Measurements from ENCODE around the gene RAPGEF1. TPM values are rescaled to one million over a fixed set of nuclear protein-coding genes. Genes with fewer than 3 reads are reported as not detected.
A peak's percentile ranks its signal among the peaks of the same experiment; 100 is the strongest.

RAPGEF1 gene
- total RNA-seq, 1 donor from 2014 or later, result 32.1 TPM

DNA sequence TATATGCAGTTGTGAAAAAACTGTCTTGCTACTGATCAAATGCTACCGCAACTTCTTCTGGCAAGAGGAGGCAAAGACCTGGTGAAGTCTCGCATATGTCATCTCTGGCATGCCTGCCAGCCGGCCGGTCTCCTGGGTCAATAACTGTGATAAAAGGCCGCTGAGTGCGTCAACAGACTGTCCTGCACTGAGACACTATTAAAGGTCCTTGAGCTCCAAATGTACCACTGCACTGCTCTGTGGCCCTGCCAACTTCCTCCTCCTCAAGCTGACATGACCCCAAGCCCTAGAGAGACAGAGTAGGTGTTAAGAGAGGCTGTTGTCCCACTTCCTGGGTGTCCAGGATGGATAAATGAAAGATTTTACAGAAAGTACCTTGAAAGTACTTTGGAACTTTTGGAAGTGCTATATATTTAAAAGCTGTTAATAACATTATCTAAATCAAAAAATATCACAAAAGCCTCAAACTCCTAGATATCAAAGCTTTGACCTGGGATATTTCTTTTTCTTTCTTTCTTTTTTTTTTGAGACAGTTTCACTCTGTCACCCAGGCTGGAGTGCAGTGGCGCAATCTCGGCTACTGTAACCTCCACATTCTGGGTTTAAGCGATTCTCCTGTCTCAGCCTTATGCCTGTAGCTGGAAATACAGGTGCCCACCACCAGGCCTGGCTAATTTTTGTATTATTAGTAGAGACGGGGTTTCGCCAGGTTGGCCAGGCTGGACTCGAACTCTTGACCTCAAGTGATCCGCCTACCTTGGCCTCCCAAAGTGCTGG lies 31.5 kb downstream of the RAPGEF1 start:
- DNase-seq (ENCODE audit: low read depth in 2 of 2), result peak in 1 of 2 donors; percentile 47

DNA sequence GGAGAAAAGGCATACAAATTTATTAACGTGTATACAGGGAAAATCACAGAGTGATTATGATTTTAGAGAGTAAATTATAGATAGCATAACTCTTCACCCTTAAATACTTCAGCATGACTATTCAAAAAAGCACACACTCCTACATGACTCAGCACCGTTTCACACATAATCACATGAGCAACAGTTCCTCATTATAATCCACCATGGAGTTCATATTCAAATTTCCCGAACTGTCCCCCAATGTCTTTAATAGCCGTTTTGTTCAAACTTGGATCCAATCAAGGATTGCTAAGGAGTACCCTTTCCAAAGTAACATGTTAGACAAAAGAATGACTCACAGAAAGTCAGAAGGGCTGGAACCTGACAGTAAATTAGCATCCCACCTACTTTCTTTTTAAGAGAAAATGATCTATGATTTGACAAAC lies 32.1 kb downstream of the RAPGEF1 start:
- DNase-seq (ENCODE audit: low read depth in 2 of 2), result peak; percentile 78 to 85

DNA sequence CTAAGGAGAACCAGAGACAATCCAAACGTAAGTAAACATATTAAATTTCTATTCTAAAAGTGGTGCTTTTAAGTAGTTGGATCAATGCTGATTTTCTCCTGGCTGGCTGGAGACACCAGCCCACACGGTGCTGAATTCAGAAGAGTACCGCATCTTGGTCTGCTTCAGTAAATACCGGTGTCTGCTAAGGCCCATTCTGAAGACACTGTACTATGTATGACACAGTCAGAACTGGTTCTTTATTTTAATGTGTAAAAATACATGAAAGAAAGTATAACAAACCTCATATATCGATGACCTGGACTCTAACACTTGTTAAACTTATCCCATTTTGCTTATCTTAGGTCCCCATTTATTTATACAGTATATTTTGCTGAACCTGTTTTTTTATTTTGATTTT lies 32.8 kb downstream of the RAPGEF1 start:
- no peak for DNase-seq (ENCODE audit: low read depth in 2 of 2)

DNA sequence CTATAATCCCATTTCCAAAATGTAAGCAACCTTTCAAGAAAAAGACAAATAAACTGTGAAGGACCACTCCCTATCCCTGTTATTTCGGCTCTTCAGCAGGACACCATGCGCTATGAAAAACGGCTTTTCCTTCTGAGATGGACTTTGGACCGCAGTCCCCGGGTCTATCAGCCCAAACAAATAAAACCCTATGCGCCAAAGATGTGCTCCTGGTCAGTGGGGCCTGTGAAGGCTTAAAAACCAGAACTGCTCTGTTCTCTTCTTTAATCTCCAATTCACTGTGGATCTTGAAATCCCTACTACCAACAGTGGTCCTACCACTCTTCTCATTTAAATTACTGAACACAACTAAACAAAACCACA lies 33.3 kb downstream of the RAPGEF1 start:
- no peak for DNase-seq (ENCODE audit: low read depth in 2 of 2)

DNA sequence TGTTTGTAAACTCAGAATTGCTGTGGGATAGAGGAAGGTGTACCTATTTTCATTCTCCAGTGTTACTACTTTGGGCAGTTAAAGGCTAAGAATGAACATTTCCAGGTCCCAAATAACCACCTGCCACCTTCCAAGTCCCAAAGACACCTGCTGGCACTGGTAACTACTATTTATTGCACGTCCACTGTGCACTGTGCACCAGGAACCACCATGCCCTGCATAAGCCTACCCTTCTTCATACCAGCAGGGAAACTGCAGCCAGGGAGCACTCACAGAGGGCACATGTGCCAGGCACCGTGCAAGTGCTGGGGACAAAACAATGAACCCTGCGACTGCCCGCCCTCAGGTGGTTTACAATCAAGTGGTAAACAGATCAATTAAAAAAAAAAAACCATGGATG lies 34.9 kb downstream of the RAPGEF1 start:
- no peak for DNase-seq (ENCODE audit: low read depth in 2 of 2)

DNA sequence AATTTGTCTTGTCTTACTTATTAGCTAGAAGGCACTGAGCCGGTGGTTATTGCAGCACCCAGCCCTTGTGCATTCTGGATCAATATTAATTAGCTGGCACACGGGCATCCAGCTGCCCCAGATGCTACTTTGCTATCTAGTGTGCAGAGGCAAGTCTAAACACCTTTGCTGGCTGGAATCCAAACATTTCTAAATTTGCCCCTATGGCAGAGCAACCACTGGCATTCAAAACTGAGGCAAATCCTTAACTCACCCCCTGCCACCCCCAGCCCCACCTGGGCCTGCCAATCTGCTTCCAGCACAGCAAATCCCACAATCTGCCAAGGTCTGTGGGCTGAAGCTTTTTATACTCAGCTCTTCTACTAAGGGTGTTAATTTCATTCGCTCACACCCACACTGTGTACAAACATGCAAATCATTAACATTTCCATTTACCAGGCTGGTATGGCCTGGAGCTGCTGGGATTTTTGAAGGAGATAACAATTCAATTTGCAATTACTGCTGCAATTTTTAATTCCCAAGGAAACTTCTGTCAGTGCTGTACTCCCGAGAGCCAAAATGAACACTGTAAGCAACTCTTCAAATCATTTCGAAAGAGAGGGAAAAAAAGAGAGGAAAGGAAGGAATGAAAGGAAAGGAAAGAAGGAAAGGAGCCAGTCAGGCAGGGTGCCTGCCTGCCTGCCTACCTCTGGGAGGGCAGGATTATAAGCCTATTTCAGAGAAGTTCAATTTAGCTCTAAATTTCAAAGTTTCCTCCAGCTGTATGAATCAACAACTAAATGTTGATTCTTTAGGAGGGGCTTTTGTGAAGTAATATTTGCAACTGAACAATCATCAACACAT lies 35.5 kb downstream of the RAPGEF1 start:
- no peak for DNase-seq (ENCODE audit: low read depth in 2 of 2)

DNA sequence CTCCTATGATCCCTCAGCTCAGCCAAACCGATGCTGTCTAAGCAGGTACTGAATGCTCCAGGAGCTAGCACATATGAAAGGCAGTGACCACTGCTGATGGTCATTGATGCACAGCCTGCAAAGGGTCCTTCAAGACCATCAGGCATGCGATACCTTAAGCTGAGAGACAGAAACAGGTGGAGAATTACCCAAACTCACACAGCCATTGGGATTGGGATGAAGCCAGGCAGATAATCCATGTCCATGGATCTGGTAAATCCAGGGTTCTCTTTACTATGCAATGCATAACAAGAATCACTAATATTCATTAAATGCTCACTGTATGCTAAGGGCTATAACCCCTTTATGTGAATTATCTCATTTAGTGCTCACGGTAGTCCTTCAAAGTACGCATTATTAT lies 36.2 kb downstream of the RAPGEF1 start:
- DNase-seq (ENCODE audit: low read depth in 2 of 2), result no peak

DNA sequence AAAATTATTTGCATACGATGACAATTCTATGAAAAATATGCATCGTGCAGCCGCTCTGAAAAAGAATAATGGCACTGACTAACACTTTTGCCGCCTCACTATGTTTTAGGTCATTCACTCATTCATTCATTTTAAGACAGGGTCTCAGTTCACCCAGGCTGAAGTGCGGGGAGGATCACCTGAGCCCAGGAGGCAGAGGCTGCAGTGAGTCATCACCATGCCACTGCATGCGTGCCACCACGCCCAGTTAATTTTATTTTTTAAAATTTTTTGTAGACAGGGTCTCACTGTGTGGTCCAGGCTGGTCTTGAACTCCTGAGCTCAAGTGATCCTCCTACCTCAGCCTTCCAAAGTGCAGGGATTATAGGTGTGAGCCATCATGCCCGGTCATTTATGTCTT lies 37.0 kb downstream of the RAPGEF1 start:
- no peak for DNase-seq (ENCODE audit: low read depth in 2 of 2)

DNA sequence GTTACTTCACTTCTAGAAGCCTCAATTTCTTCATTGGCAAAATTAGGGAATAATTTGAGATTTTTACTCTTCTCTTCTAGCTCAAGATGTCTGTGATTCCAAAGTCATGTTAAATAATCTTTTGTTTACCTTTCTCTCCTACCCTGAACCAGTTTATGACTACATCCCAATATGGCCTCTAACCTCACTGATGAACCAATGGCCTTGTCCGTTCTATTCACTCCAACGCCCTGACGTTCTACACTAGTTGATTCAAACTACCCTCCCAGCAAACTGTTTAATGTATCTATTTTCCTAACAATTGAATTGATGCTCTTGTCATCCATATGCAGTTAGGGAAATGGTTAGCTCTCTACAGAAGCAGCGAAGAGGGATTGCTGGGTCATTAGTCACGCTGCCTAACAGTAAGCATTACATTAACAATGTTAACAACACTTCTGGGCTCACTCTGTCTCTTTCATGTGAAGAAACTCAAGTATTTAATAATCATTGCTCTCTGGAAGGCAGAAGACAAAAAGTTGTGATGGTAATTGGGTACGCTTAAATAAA lies 38.0 kb downstream of the RAPGEF1 start:
- DNase-seq (ENCODE audit: low read depth in 2 of 2), result peak in 1 of 2 donors; percentile 79

DNA sequence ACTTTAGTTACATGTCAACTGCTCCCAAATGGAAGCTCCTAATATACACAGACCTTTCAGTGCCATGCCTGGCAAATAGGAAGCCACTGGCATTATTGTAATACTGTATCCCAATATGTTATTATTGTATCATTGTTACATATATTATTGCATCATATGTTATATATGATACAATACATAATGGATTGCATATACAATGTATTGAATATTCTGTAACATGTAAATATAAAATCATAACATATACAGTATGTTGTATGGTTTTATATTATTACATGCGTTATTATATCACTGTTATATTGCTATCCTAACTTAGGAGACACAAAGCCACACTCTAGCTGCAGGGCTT lies 38.5 kb downstream of the RAPGEF1 start:
- DNase-seq (ENCODE audit: low read depth in 2 of 2), result no peak

DNA sequence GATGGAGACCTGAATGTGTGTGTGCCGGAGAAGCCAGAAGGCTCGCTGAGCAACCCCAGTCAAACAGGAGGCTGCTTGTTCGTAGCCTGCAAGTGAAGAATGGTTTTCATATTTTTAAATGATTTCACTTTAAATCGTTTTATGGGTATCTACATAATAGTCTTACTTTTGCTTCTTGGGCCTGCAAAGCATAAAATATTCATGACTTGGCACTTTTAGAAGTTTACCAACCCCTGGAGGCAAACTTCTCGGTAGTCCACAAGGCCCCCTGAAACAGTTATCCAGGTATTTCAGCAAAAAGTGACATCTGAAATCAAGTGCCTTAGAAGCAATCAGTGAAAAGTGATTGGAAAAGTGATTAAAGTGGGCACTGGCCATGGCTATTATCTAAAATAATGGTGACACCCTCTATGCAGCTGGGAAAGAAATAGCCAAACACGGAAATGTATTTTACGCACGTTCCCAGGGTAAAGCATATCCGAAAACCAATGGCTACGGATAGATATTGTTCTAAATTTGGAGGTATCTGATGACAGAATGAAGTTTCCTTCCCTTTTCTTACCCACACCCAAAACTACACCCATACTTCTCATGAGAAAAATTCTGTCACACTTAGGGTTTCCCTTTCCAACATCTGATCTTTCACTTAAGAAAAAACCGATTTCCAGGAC lies 39.0 kb downstream of the RAPGEF1 start:
- peak in 1 of 2 donors; percentile 49 for DNase-seq (ENCODE audit: low read depth in 2 of 2)

DNA sequence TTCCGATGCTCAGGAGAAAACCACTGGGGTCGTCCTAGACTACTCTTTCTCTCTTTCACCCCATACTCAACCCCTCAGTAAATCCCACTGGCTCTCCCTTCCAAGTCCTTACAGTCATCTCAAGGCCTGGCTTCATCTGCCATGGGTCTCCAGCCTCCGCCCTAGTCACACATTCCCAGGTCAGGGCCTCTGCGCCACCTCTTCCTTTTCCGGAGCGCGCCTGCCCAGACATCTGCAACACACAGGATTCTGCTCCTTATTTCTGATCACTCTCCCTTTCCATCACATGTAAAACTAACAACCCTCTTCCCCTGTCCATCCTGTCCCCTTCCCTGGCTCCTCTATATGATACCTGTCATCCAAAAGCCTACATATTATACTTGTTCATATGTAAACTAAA lies 39.8 kb downstream of the RAPGEF1 start:
- peak in 1 of 2 donors; percentile 67 for DNase-seq (ENCODE audit: low read depth in 2 of 2)

DNA sequence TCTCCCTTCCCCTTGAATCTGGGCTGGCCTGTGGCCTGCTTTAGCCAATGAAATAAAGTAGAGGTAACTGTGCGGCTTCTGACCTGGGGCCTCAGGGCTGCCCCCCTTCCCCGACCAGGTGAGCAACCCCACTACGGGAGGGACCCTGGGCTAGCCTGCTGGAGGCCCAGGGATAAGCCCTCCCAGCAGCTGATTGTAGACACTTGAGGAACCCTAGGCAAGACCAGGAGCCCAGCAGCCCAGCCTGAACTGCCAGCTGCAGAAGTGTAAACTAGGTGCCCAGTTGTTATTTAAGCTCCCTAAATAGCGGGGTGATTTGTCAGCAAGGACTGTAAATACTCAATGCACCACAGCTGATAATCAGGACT lies 41.3 kb downstream of the RAPGEF1 start:
- DNase-seq (ENCODE audit: low read depth in 2 of 2), result no peak

DNA sequence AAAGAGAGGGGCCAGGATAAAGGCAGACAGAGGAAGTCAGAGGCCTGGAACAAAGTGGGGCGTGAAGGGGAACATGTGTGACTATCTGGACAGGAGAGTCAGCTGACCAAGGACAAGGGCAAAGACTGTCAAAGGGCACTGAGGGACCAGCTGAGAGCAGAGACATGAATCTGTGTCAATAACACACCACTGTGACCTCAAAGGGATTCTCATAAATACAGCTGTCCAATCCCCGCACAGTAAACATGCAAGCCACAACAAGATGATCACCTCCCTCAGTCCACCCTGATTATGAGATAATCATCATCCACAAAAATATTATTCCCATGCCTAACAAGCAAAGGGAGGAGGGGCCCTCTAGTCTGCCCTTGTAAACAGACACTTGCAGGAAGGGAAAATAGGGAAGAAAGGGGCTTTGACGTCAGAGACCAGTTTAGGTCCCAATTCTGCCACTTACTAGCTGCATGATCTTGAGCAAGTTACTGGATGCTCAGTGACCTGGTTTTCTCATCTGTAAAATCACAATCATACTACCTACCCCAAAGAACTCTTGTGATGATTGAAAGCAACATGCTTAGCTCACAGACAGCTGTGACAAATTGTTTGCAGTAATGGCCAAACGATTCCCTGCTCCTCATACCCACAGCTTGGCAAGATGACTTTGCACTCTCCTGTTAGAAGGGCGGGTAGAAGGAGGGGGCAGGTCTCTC lies 41.8 kb downstream of the RAPGEF1 start:
- peak in 1 of 2 donors; percentile 32 for DNase-seq (ENCODE audit: low read depth in 2 of 2)

DNA sequence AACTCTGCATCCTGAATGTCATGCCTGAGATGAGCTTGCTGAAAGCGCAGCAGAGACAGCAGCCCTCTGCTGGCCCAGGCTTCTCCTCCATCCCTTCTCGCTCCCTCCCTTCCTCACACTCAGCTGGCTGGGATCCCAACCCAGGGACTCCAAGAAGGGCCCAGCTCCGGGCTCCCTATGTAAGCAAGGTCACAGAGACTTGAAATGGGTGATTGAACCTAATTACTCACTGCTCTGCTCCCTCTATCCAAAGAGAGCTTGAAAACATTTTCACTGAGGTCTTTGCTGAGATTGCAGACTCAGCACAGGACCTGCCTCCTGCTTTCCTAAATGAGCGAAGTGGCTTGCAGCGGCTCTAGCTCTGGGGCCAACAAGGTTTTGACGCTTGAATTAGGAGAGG lies 42.8 kb downstream of the RAPGEF1 start:
- DNase-seq (ENCODE audit: low read depth in 2 of 2), result peak in 1 of 2 donors; percentile 32

DNA sequence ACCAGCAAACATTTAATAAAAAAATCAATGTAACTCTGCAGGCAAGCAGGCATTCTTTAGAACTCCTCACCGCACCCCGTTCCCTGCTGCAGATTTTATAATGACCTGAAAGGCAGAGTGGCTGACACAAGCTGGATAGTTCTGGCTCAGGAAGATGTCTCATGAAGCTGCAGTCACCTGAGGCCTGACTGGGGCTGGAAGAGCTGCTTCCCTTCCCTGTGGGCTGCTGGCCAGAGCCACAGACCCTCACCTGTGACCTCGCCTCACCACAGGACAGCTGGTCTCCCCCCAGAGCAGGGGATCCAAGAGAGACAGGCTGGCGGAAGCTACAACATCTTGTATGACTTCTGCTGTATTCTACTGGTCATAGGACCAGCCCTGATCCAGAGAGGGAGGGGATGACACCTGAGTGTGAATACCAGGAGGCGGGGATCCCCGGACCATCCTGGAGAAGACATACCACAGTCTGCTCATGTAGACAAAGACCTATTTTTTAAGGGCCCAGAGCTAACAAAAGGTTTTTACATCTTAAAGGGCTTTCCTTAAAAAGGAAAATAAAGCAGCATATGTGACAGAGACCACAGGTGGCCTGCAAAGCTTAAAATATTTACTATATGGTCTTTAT lies 43.9 kb downstream of the RAPGEF1 start:
- DNase-seq (ENCODE audit: low read depth in 2 of 2), result no peak

DNA sequence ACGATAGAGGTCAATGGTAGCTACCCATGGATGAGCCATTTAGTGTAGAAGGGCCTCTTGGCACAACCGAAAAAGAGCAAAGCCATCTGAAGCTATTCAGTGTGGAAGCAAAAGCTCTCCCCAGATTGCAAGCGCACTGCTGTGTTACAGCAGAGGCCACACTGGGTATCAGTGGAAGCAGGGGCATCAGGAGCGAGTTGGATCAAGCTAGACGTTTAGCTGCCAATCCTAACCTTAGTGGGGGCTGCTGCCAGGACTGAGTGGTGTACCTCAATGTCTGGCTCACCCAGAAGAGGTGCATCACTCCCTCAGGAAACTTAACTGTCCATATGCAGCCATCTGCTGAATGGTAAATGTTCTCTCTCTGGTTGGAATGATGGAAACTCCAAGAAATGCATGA lies 44.5 kb downstream of the RAPGEF1 start:
- DNase-seq (ENCODE audit: low read depth in 2 of 2), result no peak

DNA sequence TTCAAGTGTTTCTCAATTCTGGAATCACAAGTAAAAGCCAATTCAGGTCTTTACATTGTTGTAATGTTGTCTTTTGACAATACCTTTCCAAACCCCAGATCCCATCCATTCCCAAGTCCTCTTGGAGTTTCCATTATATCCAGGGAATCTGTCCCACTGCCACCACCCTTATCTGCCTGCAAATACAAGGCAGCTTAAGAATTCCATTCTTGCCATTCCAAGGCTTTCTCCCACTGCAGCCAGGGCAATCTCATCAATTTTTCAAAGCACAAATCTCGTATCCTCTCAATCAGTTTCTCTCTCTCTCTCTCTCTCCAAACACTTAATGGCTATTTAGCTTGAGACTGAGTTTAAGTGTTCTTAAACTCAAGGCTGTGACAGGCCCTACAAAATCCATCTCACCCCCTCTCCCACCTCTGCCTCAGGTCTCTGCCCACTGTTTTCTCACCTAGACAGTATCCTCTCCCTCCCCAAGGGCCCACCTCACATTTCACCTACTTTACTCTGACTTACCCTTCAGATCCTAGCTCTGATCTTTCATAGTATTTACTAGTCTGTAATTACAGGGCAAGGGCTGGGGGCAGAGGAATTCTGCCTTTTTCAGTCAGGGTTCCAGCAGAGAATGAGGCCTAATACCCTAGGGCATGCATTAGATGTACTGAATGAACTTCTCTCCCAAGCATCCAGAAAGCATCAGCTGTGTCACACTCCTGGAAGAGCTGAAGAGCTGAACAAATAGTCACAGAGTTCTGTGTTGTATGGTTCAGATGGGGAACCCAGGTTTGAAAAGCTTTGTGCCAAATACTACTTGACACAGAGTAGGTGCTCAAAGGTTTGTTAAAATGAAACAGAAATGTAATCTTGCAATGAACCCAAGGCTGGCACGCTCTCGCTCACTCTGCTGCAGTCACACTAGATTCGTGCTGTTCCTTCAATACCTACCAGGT lies 46.0 kb downstream of the RAPGEF1 start:
- DNase-seq (ENCODE audit: low read depth in 2 of 2), result no peak

DNA sequence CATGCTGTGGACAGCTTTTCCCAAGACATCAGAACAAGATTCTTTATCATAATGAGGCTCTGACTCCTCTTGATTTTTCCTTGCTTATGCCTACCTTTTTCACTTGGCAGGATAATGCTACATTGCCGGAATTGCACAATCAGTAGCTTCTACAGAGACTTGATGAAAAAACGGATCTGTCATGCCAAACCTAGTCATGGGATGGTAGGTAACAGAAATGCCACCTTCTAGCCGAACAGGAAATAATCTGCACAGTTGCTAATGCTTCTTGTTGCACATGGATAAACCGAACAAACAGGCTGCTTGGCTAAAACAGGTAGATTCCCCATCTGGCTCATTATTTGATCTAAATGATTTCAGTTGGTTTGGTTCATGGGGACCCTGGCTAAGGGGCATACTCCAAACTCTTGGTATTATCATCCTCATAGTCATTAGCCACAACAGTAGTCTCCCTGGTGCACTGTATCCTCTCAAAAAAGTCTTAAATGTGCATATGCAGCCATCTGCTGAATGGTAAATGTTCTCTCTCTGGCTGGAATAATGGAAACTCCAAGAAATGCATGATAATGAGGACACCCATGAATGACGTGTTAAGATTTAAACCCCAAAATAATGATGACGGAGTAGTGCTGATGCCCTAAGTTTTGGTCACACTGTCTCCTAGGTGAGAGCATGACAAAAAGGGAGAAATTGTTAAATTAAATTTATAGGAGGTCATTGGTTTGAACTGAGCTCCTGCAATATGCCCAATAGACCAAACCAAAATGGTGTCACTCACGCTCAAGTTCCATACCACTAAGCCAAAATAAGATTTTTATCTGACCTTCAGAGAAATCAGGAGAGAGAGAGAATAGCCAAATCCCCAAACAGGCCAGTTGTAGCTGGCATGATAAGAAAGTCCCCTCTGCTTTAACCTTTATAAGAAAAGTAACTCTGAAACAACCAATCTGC lies 47.0 kb downstream of the RAPGEF1 start:
- no peak for DNase-seq (ENCODE audit: low read depth in 2 of 2)
